Loucy (cell line): ENCODE results near the gene CCL17.

Source experiments
- EZH2phosphoT487 ChIP-seq: fragments of 200-600 bp; IDR thresholded peaks from 2 replicates; pipeline ENCODE4 v1.6.1; 2018; ENCODE audit warnings: antibody characterized with exemption, mild to moderate bottlenecking, moderate library complexity, borderline replicate concordance
- TF ChIP-seq, protein P1 (sequence below): fragments of 200-600 bp; sonication (generic); conservative IDR thresholded peaks from 2 replicates; pipeline ENCODE4 v1.5.1; 2014; ENCODE audit warnings: mild to moderate bottlenecking, antibody characterized with exemption, low read length

- TF ChIP-seq, protein P1, sequence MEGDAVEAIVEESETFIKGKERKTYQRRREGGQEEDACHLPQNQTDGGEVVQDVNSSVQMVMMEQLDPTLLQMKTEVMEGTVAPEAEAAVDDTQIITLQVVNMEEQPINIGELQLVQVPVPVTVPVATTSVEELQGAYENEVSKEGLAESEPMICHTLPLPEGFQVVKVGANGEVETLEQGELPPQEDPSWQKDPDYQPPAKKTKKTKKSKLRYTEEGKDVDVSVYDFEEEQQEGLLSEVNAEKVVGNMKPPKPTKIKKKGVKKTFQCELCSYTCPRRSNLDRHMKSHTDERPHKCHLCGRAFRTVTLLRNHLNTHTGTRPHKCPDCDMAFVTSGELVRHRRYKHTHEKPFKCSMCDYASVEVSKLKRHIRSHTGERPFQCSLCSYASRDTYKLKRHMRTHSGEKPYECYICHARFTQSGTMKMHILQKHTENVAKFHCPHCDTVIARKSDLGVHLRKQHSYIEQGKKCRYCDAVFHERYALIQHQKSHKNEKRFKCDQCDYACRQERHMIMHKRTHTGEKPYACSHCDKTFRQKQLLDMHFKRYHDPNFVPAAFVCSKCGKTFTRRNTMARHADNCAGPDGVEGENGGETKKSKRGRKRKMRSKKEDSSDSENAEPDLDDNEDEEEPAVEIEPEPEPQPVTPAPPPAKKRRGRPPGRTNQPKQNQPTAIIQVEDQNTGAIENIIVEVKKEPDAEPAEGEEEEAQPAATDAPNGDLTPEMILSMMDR: no peak
- no peak for TF ChIP-seq EZH2phosphoT487
Measured at GRCh38 chr16:57405097-57405496, 530 bp downstream of the CCL17 start.
